ENCODE data around the gene ST3GAL3.
"Not testable (repeated sequence)": the region's sequence is repeated elsewhere in the genome, so short reads cannot be mapped to it uniquely, and the experiment has no call there.

The ST3GAL3 gene

GRCh38 chr1:43776043-43776761, 68.9 kb downstream of the ST3GAL3 start:
- H3K9me3 ChIP-seq (ENCODE audit: control insufficient read depth, insufficient read depth, low read length): no peaks in the 10 kb centered on the region
- no peak overlapping the region for H3K4me3 ChIP-seq (ENCODE audit: low read depth, low read length)
- H3K4me1 ChIP-seq (ENCODE audit: control insufficient read depth, insufficient read depth, low read length): no peaks in the 10 kb centered on the region; the same call in 1 of the 2 replicates
- H3K36me3 ChIP-seq (ENCODE audit: control insufficient read depth, insufficient read depth, low read length): no peaks in the 10 kb centered on the region
- H3K27ac ChIP-seq (ENCODE audit: low read depth, low read length): no peak overlapping the region
- H3K27me3 ChIP-seq (ENCODE audit: control insufficient read depth, insufficient read depth, low read length): no peaks in the 10 kb centered on the region
- no peak overlapping the region for H3K9ac ChIP-seq (ENCODE audit: low read depth, low read length)

- H3K4me1 ChIP-seq (ENCODE audit: control insufficient read depth, insufficient read depth, low read length); H3K4me3 ChIP-seq (ENCODE audit: low read depth, low read length); H3K9me3 ChIP-seq (ENCODE audit: control insufficient read depth, insufficient read depth, low read length); H3K36me3 ChIP-seq (ENCODE audit: control insufficient read depth, insufficient read depth, low read length); H3K27ac ChIP-seq (ENCODE audit: low read depth, low read length); H3K27me3 ChIP-seq (ENCODE audit: control insufficient read depth, insufficient read depth, low read length); H3K9ac ChIP-seq (ENCODE audit: low read depth, low read length): not testable (repeated sequence)
Observed at GRCh38 chr1:43777916-43778315, 70.6 kb downstream of the ST3GAL3 start.

GRCh38 chr1:43779266-43779665, 71.9 kb downstream of the ST3GAL3 start:
- Histone ChIP-seq H3K27ac (ENCODE audit: low read depth, low read length) (no peak overlapping the region), H3K9me3 (ENCODE audit: control insufficient read depth, insufficient read depth, low read length) (no peaks in the 10 kb centered on the region), H3K36me3 (ENCODE audit: control insufficient read depth, insufficient read depth, low read length) (no peaks in the 10 kb centered on the region), H3K4me3 (ENCODE audit: low read depth, low read length) (no peak overlapping the region), H3K27me3 (ENCODE audit: control insufficient read depth, insufficient read depth, low read length) (no peaks in the 10 kb centered on the region), H3K4me1 (ENCODE audit: control insufficient read depth, insufficient read depth, low read length) (peaks cover 5% of the 10 kb centered on the region; the same call in 1 of the 2 replicates), H3K9ac (ENCODE audit: low read depth, low read length) (no peak overlapping the region)

- H3K27ac ChIP-seq (ENCODE audit: low read depth, low read length): no peak overlapping the region
- no peaks in the 10 kb centered on the region for H3K27me3 ChIP-seq (ENCODE audit: control insufficient read depth, insufficient read depth, low read length)
- H3K9ac ChIP-seq (ENCODE audit: low read depth, low read length): no peak overlapping the region
- H3K9me3 ChIP-seq (ENCODE audit: control insufficient read depth, insufficient read depth, low read length): no peaks in the 10 kb centered on the region
- no peaks in the 10 kb centered on the region for H3K36me3 ChIP-seq (ENCODE audit: control insufficient read depth, insufficient read depth, low read length)
- H3K4me1 ChIP-seq (ENCODE audit: control insufficient read depth, insufficient read depth, low read length): 0 out of 2 replicates have a peak, but pooled peaks cover 5% of the 10 kb centered on the region
- no peak overlapping the region for H3K4me3 ChIP-seq (ENCODE audit: low read depth, low read length)
Observed at GRCh38 chr1:43779805-43780403, 72.6 kb downstream of the ST3GAL3 start.

GRCh38 chr1:43781574-43781973, 74.2 kb downstream of the ST3GAL3 start:
- Histone ChIP-seq H3K36me3 (ENCODE audit: control insufficient read depth, insufficient read depth, low read length) (no peaks in the 10 kb centered on the region), H3K27ac (ENCODE audit: low read depth, low read length) (no peak overlapping the region), H3K4me1 (ENCODE audit: control insufficient read depth, insufficient read depth, low read length) (0 out of 2 replicates have a peak, but pooled peaks cover 5% of the 10 kb centered on the region), H3K9me3 (ENCODE audit: control insufficient read depth, insufficient read depth, low read length) (no peaks in the 10 kb centered on the region), H3K27me3 (ENCODE audit: control insufficient read depth, insufficient read depth, low read length) (no peaks in the 10 kb centered on the region), H3K4me3 (ENCODE audit: low read depth, low read length) (no peak overlapping the region), H3K9ac (ENCODE audit: low read depth, low read length) (no peak overlapping the region)

- Histone ChIP-seq H3K36me3 (ENCODE audit: control insufficient read depth, insufficient read depth, low read length) (no peaks in the 10 kb centered on the region), H3K4me3 (ENCODE audit: low read depth, low read length) (no peak overlapping the region), H3K9ac (ENCODE audit: low read depth, low read length) (no peak overlapping the region), H3K4me1 (ENCODE audit: control insufficient read depth, insufficient read depth, low read length) (0 out of 2 replicates have a peak, but pooled peaks cover 5% of the 10 kb centered on the region), H3K27me3 (ENCODE audit: control insufficient read depth, insufficient read depth, low read length) (no peaks in the 10 kb centered on the region), H3K27ac (ENCODE audit: low read depth, low read length) (no peak overlapping the region), H3K9me3 (ENCODE audit: control insufficient read depth, insufficient read depth, low read length) (no peaks in the 10 kb centered on the region)
Observed at GRCh38 chr1:43783096-43783670, 75.8 kb downstream of the ST3GAL3 start.

GRCh38 chr1:43783671-43784205, 76.4 kb downstream of the ST3GAL3 start:
- H3K9ac ChIP-seq (ENCODE audit: low read depth, low read length): no peak overlapping the region
- no peak overlapping the region for H3K27ac ChIP-seq (ENCODE audit: low read depth, low read length)

GRCh38 chr1:43786201-43786958, 79.0 kb downstream of the ST3GAL3 start:
- H3K4me1 ChIP-seq (ENCODE audit: control insufficient read depth, insufficient read depth, low read length): 0 out of 2 replicates have a peak, but pooled peaks cover 5% of the 10 kb centered on the region
- no peaks in the 10 kb centered on the region for H3K9me3 ChIP-seq (ENCODE audit: control insufficient read depth, insufficient read depth, low read length)
- H3K27ac ChIP-seq (ENCODE audit: low read depth, low read length): no peak overlapping the region
- no peaks in the 10 kb centered on the region for H3K27me3 ChIP-seq (ENCODE audit: control insufficient read depth, insufficient read depth, low read length)
- H3K4me3 ChIP-seq (ENCODE audit: low read depth, low read length): no peak overlapping the region
- H3K36me3 ChIP-seq (ENCODE audit: control insufficient read depth, insufficient read depth, low read length): no peaks in the 10 kb centered on the region
- no peak overlapping the region for H3K9ac ChIP-seq (ENCODE audit: low read depth, low read length)

More at GRCh38 chr1:43783671-43784205, 76.4 kb downstream of the ST3GAL3 start:
- H3K36me3 ChIP-seq (ENCODE audit: control insufficient read depth, insufficient read depth, low read length): no peaks in the 10 kb centered on the region
- no peaks in the 10 kb centered on the region for H3K9me3 ChIP-seq (ENCODE audit: control insufficient read depth, insufficient read depth, low read length)
- H3K4me3 ChIP-seq (ENCODE audit: low read depth, low read length): no peak overlapping the region
- H3K4me1 ChIP-seq (ENCODE audit: control insufficient read depth, insufficient read depth, low read length): 0 out of 2 replicates have a peak, but pooled peaks cover 5% of the 10 kb centered on the region
- no peaks in the 10 kb centered on the region for H3K27me3 ChIP-seq (ENCODE audit: control insufficient read depth, insufficient read depth, low read length)

GRCh38 chr1:43786960-43787359, 79.6 kb downstream of the ST3GAL3 start:
- Histone ChIP-seq H3K9ac (ENCODE audit: low read depth, low read length) (no peak overlapping the region), H3K27ac (ENCODE audit: low read depth, low read length) (no peak overlapping the region), H3K9me3 (ENCODE audit: control insufficient read depth, insufficient read depth, low read length) (no peaks in the 10 kb centered on the region), H3K4me1 (ENCODE audit: control insufficient read depth, insufficient read depth, low read length) (0 out of 2 replicates have a peak, but pooled peaks cover 5% of the 10 kb centered on the region), H3K27me3 (ENCODE audit: control insufficient read depth, insufficient read depth, low read length) (no peaks in the 10 kb centered on the region), H3K36me3 (ENCODE audit: control insufficient read depth, insufficient read depth, low read length) (no peaks in the 10 kb centered on the region), H3K4me3 (ENCODE audit: low read depth, low read length) (no peak overlapping the region)

GRCh38 chr1:43789604-43790550, 82.5 kb downstream of the ST3GAL3 start:
- no peak overlapping the region for H3K4me3 ChIP-seq (ENCODE audit: low read depth, low read length)
- H3K4me1 ChIP-seq (ENCODE audit: control insufficient read depth, insufficient read depth, low read length): no peaks in the 10 kb centered on the region
- no peaks in the 10 kb centered on the region for H3K36me3 ChIP-seq (ENCODE audit: control insufficient read depth, insufficient read depth, low read length)
- no peak overlapping the region for H3K9ac ChIP-seq (ENCODE audit: low read depth, low read length)
- no peaks in the 10 kb centered on the region for H3K9me3 ChIP-seq (ENCODE audit: control insufficient read depth, insufficient read depth, low read length)
- no peak overlapping the region for H3K27ac ChIP-seq (ENCODE audit: low read depth, low read length)
- H3K27me3 ChIP-seq (ENCODE audit: control insufficient read depth, insufficient read depth, low read length): no peaks in the 10 kb centered on the region

Data from HUES48 (cell line).